HPDE6-E6E7 (cell line): ENCODE measurements around the gene ITPKB.
"Not testable (repeated sequence)": the region's sequence is repeated elsewhere in the genome, so short reads cannot be mapped to it uniquely, and the experiment has no call there.

ENCODE experiments used
- DNase-seq: peaks from one replicate; pipeline ENCODE4 v3.0.0; 2011; ENCODE audit warnings: missing footprints; ENCODE audit errors: extremely low spot score

Gene ITPKB

DNA sequence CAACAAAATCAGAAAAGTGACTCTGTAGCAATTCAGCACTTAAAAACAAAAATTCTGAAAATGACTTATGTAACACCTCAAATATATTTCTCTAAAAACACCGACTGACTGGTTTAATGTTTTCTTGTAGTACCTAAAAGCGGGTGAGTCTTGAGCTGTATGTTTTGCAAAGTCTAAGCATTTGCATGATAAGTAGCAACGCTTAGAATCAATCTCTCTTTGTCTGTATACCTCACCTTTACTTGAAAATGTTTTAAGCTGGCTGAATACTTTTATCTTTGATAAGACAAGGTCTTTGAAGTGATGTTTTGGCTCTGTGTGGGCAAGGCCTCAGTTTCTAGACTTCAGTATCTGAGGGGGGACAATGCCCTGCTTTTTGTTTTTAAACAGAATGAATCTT, 8.2 kb downstream of the ITPKB start:
- no peak for DNase-seq

DNA sequence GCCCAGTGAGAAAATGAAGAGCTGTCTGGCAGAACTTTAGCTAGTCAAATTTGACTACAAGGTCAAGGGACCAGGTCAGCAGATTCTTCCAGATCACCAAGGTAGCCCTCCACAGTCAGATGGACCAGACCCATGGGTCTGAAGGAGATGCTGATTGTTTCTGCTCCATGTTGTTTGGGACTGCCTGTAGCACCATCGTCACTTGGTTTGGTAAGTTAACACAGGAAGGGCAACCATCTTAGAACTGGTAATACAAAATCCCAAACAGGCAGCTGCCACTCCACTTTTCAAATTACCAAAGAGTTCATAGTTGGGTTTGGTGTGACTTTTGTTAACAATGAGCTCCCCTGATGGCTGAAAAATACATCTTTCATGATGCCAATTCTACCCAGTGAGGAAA, 9.0 kb downstream of the ITPKB start:
- DNase-seq, result no peak

DNA sequence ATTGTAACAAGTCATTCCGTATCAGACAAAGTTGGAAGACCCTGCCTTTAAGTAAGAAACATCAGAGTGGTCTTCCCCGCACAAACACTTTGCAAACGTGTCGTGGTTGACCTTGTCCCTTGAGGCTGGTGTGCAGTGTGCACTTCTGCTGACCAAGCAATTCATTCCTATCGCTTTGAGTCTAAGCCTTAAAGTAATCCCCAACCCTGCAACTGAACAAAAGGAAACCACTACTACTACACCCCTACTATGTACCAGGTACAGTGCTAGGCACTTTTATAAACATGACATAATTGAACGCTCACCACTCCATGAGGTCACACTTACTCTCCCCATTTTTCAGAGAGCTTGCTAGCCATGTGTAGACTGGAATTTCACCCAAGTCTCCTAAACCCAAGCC, 10.6 kb downstream of the ITPKB start:
- no peak for DNase-seq

DNA sequence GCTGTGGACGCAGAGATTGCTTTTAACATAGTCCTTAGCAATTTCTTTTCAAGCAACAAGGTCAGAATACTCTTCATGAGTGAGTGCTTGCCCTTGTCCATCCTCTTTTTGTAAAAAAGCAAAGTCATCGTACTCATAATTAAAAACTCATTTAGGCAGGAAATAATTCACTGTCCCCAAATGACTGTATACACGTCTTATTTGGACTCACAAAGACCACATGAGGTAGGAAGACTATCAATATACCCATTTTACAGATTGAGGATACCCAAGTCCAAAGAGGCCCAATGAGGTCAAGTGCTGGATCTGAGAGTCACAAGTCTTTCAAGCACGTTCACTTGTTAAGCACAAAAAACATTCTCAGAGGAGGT, 13.2 kb downstream of the ITPKB start:
- no peak for DNase-seq

DNA sequence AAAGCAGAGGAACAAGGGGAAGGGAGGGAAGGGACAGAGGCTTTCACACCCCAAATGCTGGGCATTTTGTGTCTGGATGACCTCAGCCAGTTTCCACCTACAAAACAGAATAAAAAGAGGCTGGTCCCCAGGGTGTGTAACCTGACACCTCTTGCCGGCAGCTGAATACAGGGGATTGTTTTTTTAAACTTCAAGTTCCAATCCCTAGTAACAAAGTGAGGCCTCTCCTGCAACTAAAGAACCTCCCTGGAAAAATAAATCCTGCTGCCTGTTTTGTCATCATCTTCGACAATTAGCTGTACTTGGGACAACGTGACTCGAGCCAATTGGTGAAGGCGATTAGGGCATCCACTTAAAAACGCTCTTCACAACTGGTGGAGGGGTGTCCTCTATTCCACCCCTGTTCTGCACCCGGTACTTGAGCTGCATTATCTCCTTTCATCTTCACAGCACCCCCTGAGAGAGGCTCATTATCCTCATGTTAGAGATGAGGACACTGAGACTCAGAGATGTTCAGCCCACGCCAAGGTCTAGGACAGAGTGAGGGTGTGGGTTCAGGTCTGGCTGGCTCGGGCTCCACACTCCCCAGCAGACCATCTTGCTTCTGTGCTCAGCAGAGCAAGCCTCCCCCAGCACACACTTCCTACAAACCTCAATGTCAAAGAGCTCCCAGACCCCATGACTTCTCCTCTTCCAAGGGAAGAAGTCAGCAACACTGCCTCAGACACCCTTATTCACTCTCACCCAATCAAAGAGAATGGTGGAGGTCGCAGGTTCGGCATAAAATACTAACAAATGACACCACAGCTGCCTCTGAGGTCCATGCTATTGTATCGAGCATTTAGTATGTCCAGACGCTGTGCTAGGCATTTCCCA, 15.2 kb downstream of the ITPKB start:
- DNase-seq, result no peak

DNA sequence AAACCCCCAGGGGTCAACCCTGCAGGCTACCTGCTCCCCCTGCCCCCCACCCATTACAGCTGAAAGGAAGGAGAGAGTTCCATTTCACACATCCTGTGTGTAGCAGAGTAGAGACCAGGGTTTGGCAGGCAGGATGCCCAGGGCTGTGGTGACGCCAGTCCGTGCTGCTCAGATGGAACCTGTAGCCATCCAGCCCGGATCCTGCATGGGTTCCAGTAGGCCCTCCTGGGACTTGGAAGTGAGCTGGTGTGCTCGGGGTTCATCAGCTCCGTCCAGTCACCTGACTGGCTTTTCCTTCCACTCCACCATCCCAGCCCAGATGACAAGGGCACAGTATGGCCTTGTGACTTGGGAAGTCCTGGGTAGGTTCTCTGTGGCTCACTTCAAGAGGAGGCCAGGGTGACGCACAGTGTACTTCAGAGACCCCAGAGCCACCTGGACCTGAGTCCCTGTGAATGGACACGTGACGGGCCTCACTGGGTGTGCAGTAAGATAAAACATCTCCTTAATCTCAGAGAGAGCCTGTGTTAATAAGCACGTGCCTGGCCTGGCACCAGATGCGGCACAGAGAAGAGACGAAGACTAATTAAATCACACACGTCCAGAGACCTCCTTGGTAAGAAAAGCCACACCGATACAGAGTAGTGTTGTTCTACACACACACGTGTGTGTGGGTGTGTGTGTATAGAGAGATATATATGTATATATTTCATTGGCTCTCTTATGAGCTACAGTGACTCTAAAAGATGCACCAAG, 16.0 kb downstream of the ITPKB start:
- no peak for DNase-seq

DNA sequence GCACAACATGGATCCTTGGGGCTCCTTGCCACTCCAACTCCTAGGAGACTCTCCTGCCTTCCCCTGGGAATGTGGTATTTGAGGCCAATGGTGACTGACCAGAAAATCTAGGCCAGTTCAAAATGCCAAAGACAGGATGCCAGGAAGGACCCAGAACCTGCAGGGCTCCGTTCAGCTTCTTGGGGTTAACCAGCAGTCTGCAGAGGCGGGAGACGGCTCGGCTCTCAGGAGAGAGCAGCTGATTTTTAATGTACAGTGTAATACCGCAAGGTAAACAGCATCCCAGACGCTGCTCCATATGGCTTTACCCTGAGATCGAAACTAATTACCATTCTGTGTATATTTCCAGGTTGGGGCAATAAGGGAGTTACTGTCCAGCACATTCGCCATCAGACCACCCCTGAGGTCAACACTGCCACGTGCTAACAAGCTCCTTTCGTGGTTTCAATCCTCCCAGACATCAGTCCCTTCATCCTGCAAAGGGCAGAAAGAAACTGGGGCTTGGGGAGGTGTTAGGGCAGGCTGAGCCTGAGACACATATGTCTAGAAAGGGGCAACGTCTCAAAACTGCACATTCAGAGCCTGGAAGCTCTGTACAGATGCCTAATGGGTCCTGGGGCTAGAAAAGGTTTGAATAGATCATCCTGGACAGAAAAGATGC, 16.7 kb downstream of the ITPKB start:
- no peak for DNase-seq

DNA sequence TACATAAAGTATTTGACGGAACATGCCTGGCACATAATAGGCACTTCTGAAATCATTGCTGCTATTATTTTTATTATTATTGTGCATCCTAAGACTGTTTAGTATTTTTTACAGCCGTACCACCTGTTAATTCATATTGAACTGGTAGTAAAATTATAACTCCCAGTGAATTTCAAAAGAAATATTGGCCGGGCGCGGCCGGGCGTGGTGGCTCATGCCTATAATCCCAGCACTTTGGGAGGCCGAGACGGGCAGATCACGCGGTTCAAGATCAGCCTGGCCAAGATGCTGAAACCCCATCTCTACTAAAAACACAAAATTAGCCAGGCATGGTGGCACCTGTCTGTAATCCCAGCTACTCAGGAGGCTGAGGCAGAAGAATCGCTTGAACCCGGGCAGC, 18.5 kb downstream of the ITPKB start:
- not testable (repeated sequence) for DNase-seq

DNA sequence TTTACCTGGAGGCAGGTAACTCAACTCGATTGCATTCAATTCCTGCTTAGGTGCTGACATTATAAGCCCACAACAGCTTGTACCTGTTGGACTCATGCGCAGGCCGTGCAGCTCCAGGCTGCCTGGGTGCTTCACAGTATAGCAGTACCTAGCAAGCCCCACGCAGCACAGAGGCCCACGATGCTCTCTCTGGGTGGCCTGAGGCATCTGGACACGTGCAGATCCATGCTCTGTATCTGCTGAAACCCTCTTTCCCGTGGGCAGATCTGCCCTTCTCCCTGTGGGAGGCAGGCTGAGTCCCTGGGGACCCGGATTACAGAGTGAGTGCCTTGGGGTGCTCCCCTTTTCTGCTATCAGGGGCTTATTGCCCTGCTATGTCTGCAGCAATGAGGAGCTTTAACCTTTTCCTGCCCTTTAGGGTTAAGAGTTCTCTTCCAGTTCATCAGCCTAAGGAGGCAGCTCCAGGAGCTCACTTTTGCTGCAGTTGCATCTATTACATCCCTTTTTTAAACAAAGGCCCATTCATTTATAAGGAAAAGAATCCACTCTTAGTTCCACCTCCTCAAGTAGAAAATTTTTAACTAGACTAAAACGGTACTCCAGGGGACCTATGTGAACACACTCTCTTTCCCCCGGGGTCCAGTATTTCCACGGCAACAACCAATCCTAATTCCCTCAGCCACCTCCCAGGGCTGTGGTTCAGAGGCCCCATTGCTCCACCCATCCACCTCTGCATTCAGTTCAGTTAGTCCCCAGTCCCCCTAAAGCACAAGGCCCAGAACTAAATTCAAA, 19.3 kb downstream of the ITPKB start:
- DNase-seq, result no peak

DNA sequence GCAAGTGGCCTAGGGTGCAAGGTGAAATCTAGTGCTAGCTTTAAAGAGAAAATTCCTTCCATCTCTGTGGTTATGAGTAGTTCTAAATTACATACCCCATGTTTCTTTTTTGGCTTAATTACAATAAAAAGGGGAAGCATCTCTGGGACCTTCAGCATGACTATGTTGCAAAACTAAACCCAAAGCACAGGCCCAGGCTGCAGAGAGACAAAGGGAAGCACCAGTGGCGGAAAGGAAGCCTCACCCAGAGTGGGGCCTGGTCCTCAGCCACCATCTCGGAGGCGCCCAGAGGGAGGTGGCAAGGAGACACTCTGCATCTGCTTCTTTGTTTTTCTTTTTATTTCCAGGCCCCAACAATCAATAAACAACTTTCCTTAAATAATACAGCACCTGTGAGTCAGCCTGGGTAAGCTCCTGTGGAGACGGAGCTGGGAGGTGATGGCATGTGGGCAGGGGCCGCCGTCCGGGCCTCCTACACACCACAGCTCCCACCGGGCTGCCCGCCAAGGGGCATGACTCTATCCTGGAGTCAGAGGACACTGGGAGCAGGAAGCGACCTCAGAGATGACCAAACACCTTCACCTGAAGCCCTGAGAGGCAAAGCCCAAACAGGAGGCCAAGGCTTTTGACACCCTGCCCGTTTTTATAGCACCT, 21.7 kb downstream of the ITPKB start:
- no peak for DNase-seq

DNA sequence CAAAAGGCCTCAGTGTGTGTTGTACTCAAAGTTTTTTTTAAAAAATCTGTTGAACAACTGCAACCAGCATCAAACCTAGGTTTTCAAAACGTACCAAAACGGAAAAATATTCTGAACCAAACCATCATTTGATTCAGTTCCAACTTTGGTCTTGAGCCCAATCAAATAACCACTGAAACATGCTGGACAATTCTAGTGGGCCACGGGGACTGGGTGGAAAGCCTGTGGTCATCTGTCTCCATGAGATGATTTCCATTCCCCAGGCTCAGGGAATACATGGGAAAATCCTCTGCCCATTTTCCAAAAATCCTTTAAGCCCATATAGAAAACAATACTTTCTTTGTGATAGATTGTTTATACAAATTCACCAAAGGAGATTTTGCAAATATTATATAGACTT, 22.5 kb downstream of the ITPKB start:
- no peak for DNase-seq

DNA sequence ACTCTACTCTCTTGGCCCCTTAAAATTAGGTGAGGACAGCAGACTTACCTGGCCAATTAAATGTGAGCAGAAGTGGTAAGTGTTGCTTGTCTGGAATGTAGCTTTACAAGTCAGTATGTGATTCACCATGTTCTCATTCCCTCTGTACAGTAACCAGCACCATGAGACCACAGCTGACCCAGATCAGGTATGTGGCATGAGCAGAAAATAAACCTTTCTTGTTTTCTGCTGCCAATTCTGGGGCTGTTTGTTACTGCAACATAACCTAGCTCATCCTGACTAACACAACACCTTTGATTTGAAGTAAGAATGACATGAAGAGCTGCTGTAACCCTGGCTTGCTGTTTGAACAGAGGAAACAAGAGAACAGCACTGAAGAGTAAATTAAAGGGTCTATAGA, 24.9 kb downstream of the ITPKB start:
- DNase-seq, result no peak

DNA sequence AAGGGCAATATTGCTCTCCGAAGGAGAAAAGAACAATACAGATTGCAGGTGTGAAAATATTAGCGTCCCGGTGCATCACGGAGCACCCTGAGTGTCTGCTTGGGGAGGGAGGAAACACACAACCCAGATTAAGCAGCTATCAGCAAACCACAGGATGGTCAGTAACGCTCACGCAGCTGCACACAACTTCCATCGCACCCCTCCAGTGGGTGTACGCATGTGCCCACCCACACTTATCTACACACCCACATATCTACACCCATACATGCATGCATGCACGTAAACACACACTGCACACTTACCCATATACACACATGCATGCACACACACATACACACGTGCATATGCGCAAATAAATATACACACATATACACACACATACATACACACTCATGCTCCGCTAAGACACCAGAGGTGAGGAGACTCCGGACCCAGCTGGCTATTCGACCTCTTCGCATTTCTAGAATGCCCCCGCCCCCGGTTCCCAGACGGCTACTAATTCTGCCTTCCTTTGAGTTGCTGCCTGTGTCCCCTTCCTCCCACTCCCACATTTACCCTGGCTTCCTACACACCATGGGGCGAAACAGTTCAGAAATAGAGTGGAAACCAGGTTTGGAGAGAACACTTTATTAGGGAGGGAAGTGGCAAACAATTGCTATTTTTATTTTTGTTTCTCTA, 26.2 kb downstream of the ITPKB start:
- DNase-seq, result no peak

DNA sequence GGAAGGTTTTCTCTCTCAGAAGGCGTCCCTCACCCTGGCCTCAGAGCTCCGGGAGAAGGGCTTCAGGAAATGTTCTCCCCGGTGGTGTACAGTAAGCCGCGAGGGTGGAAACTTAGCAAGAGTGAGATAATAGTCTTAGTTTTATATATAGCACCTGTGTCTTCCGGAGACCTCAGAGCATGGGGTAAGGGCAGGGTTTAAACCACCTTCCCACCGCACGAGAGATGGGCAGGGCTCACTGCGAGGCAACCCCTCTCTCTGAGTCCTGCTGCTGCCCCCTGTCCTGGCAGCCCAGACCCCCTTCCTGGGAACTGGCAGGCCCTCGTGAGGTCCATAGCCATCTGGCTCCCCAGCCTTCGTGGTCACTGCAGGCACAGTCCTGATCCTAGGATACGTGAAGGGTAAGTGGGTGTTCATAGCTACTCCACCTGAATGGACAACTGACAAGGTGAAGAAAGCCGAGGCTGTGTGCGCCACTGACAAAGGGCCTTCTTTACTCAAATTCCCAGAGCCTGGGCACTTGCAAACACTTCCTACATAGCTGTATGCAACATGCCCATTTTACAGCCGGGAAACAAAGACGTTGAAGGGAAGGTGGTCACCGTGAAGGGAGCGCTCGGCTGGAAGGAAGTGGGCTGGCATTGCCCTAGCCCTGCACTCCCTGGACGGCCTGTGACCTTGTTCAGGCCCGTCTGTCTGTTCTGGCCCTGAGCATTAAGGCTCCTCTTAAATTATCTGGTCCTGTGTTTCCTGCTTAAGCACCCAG, 26.9 kb downstream of the ITPKB start:
- DNase-seq, result no peak

DNA sequence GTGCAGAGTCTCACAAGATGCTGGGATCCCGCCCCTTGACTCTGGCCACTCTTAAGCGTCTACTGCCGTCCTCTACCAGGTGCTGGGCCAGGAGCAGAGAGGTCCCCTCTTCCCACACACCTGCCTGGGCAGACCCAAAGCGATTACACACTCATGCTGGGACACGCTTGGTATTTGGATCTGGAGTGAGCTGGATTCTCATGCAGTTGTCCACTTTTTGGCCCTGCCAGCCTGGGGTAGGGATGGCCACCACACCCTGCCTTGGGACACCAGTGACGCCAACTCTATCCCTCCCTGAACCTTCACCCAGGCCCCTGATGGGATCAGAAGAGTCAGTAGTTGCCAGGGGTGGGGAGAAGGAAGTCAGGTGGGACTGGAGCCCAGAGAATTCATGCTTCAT, 28.6 kb downstream of the ITPKB start:
- DNase-seq, result no peak

DNA sequence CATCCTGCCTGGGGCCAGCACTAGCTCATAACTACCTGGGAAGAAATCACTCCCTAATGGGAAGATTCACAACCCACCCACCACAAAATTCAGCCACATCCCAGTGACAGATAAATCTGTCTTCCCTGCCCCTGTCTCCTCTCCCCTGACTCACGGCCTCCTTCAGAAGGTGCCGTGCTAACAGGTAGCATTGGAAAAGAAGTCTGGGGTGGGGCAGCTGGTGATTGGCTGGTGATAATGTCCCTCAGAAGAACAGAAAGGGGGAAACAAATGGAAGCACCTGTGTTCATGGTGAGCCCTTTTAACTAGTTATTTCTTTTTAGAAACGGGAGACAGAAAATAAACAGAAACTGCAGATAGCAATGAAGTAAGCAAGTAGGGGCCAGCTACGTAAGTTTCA, 29.1 kb downstream of the ITPKB start:
- no peak for DNase-seq

DNA sequence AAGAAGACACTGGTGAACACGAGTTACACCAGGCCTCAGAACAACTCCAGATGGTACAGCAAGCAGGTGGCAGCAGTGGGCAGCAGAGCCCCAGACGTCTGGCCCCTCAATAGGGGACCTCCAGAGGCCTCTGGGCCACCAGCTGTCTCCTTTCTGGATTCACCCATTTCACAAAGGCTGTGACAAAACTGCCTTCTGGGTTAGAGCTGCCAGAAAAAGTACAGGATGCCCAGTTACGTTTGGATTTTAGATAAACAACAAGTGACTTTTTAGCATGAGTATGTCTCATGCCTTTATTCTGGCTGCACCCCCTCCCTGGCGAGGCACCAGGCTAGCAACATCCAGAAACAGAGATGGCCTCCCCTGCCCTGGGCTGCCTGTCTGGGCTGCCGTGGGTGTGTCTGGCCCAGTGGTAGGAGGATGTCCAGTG, 30.1 kb downstream of the ITPKB start:
- no peak for DNase-seq

DNA sequence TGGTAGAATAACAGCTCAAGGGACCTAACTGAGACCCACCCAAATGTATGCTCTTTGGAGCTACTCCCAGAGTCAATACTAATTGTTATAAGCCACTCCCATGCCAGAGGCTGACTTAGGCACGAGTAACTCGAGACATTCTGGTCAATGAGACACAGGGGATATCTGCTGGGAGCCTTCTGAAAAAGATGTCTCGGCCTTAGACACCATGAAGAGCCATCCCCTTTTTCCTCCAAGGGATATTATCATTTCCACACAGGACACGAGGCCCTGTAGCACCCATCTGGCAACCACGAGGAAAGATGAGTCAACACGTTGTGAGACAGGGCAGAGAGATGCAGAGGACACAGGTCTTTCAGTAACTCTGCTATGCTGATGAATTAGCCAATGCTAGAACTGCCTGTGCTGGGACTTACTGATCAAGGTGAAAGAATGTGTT, 30.7 kb downstream of the ITPKB start:
- DNase-seq, result peak; percentile 46

DNA sequence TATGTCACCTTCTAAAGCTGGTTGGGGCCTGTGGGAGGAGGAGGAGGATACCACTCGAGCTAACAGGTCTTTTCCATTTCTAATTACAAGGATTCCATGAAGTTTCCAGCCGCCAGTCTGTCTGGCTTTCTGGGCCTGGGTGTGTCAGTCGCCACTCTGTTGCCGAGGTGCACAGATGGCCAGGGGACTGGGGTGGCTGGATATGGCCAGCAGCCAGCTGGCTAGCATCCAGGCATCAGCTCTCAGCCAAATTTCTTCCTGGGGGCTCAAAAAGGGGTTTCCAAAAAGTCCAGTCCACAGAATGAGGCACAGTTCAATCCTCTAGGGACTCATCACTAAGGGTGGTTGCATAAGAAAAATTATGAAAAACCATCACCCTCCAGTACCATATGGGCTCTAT, 32.4 kb downstream of the ITPKB start:
- no peak for DNase-seq
